Karpas-422 (cell line): ENCODE results near the gene VGLL4. TPM values are rescaled to one million over a fixed set of nuclear protein-coding genes. Genes with fewer than 3 reads are reported as not detected.

Experiments used
- DNase-seq: peaks from one replicate; pipeline ENCODE4 v3.0.0-alpha.2; 2015
- H2AFZ ChIP-seq: fragments of 200-600 bp; sonication (generic); 2 replicates; pipeline ENCODE4 v1.6.1; 2014; ENCODE audit warnings: antibody characterized with exemption, low read length, mixed read lengths
- H3K27ac ChIP-seq: fragments of 200-600 bp; sonication (generic); 2 replicates; pipeline ENCODE4 v1.5.1; 2014; ENCODE audit warnings: mild to moderate bottlenecking, low read length, moderate library complexity
- H3K27me3 ChIP-seq: fragments of 200-600 bp; sonication (generic); 2 replicates; pipeline ENCODE4 v1.6.1; 2014; ENCODE audit warnings: low read length, mixed read lengths
- H3K36me3 ChIP-seq: fragments of 200-600 bp; sonication (generic); 2 replicates; pipeline ENCODE4 v1.6.1; 2014; ENCODE audit warnings: low read length, mixed read lengths; ENCODE audit not compliant: insufficient read depth
- H3K4me1 ChIP-seq: fragments of 200-600 bp; sonication (generic); 2 replicates; pipeline ENCODE4 v1.6.1; 2014; ENCODE audit warnings: mild to moderate bottlenecking, low read length, mixed read lengths
- H3K4me2 ChIP-seq: fragments of 200-600 bp; sonication (generic); 2 replicates; pipeline ENCODE4 v1.6.1; 2014; ENCODE audit warnings: low read length, low read depth, mild to moderate bottlenecking; ENCODE audit not compliant: poor library complexity, severe bottlenecking
- H3K4me3 ChIP-seq: fragments of 200-600 bp; sonication (generic); 2 replicates; pipeline ENCODE4 v1.5.1; 2014; ENCODE audit warnings: mild to moderate bottlenecking, antibody characterized with exemption, low read length, mixed read lengths
- H3K79me2 ChIP-seq: fragments of 200-600 bp; sonication (generic); 2 replicates; pipeline ENCODE4 v1.6.1; 2014; ENCODE audit warnings: mild to moderate bottlenecking, low read length, mixed read lengths
- H3K9ac ChIP-seq: fragments of 200-600 bp; sonication (generic); 2 replicates; pipeline ENCODE4 v1.6.0; 2014; ENCODE audit warnings: low read length
- H3K9me2 ChIP-seq: fragments of 200-600 bp; sonication (generic), shearing (Covaris generic); replicated peaks from 2 replicates; pipeline ENCODE4 v1.6.0; 2014; ENCODE audit warnings: mild to moderate bottlenecking, low read length, moderate library complexity; ENCODE audit not compliant: insufficient read depth
- H3K9me3 ChIP-seq: fragments of 300-700, 200-600 bp; sonication (generic); 2 replicates; pipeline ENCODE4 v1.6.1; 2014; ENCODE audit warnings: low read length, mixed read lengths
- H4K20me1 ChIP-seq: fragments of 200-600 bp; sonication (generic); 2 replicates; pipeline ENCODE4 v1.6.1; 2014; ENCODE audit warnings: mild to moderate bottlenecking, antibody characterized with exemption, low read length, low read depth; ENCODE audit not compliant: insufficient read depth
- total RNA-seq: library from RNA; depleted of rRNA; stranded (reverse); fragments of >200 nt; shearing (Covaris generic); gene quantifications from 2 replicates; pipeline ENCODE4 v1.2.3, GENCODE V29; 2014; ENCODE audit warnings: low replicate concordance

Gene VGLL4
- total RNA-seq, 1 experiment from 2014 or later = 152 TPM

DNA sequence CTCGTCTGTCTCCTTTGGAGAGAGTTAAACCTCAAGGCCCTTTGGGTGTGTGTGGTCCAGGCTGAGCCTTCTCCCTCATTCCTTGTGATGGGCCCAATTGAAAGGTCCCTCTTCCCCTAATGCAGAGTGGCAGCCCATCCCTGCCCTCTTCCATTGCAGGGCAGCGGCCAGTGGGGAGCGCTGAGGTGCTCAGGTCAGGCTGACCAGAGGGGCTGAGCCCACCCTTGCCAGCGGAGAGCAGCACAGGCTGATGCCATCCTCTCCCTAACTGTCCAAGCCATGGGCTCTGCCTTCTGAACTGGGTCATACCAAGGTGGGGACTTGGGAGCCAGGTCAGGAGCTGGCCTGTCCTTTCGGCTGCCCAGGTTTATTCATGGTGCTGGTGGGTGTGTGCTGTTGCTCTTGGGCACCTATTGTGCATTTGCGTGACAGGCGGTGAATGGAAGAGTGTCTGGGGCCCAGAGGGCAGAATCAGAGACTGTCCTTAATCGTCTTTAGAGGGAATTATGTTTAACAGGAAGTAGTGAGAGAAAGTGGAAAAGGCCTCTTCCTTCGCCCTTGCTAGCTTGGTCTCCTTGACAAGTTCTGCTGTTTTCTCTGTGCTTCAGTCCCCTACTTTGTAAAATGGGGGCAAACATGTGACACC, 96.9 kb downstream of the VGLL4 start:
- Histone ChIP-seq H4K20me1 (no peaks in the 10 kb centered on the region), H3K79me2 (peaks cover 23% of the 10 kb centered on the region), H3K27me3 (no peaks in the 10 kb centered on the region), H3K27ac (peak overlapping the region; percentile 38; the same call in 1 of the 2 replicates), H3K9me2 (no peaks in the 10 kb centered on the region), H2AFZ (no peak overlapping the region), H3K4me1 (peaks cover 32% of the 10 kb centered on the region), H3K4me3 (no peak overlapping the region), H3K9me3 (no peaks in the 10 kb centered on the region), H3K36me3 (no peaks in the 10 kb centered on the region), H3K4me2 (no peak overlapping the region), H3K9ac (no peak overlapping the region)
- DNase-seq = no peak

DNA sequence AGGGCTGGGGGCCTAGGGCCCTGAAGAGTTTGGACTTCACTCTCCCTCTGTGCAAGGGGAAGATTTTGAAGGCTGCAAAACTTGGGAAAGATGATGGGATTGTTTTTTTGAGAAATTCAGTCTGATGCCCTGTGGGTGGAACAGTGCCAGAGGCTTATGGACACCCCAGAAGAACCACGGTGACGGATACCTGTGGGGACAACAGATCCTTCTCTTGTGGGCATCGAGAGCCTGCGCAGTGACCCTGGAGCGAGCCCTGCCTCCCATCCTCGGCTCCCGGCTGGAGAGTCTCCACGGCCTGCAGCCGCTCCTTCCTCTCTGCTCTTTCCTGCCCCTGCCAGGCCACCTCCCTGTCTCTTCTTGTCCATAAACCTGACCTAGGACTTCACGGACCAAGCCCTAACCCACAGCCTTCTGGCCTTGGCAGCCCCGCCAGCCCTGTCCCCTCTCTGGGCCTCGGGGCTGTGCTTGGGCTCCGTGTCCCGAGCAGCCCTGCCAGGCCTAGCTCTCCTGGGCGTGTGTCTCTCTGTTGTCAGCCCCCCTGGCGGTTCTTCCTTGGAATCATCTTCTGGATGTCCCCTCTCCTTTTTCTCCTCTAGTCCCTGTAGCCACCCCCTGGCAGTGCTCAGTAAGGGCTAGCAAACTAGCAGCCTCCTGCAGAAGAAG, 98.4 kb downstream of the VGLL4 start:
- Histone ChIP-seq H3K27me3 (no peaks in the 10 kb centered on the region), H3K4me3 (no peak overlapping the region), H3K4me1 (peaks cover 21% of the 10 kb centered on the region), H3K36me3 (no peaks in the 10 kb centered on the region), H3K79me2 (peaks cover 23% of the 10 kb centered on the region), H3K9me2 (no peaks in the 10 kb centered on the region), H3K4me2 (no peak overlapping the region), H3K9me3 (no peaks in the 10 kb centered on the region), H3K9ac (no peak overlapping the region), H2AFZ (no peak overlapping the region), H4K20me1 (no peaks in the 10 kb centered on the region), H3K27ac (no peak overlapping the region)
- no peak for DNase-seq

DNA sequence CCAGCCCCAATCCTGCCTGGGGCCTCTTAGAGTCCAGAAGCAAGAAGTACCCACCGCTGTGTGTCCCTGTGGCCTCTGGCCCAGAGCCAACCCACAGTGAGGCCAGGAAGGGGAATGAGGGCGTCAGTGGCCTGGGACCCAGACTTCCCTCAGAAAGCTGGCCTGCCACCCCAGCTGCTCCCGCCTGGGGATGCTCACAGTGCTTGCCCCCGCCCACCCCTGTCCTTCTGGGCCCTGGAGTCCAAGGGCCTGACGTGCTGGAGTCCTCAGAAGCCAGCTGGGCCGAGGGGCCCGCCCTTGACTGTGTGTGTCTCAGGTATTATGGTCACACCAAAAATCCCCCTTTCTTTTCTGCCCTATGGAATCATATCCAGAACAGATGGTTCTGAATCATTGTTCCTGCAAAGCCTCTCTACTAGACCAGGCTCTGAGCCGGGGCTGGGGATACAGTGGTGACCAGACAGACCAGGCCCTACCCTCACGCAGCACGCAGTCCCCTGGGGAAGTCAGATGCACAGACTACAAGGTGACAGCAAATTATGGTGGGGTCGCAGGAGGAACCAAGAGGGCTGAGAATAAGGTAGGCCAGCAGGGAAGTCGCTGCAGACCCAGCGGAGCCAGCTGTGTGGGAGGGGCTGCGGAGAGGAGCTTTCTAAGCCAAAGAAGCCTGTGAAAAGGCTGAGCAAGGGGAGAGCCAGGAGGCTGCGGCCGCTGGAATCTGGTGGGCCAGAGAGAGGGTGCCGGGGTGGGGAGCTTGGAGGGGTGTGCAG, 99.1 kb downstream of the VGLL4 start:
- no peak for DNase-seq
- Histone ChIP-seq H3K79me2 (peaks cover 21% of the 10 kb centered on the region), H3K9me2 (no peaks in the 10 kb centered on the region), H3K4me3 (no peak overlapping the region), H3K27ac (no peak overlapping the region), H3K9ac (no peak overlapping the region), H4K20me1 (no peaks in the 10 kb centered on the region), H3K27me3 (no peaks in the 10 kb centered on the region), H3K4me1 (peaks cover 13% of the 10 kb centered on the region), H3K36me3 (no peaks in the 10 kb centered on the region), H3K4me2 (no peak overlapping the region), H3K9me3 (no peaks in the 10 kb centered on the region), H2AFZ (no peak overlapping the region)

DNA sequence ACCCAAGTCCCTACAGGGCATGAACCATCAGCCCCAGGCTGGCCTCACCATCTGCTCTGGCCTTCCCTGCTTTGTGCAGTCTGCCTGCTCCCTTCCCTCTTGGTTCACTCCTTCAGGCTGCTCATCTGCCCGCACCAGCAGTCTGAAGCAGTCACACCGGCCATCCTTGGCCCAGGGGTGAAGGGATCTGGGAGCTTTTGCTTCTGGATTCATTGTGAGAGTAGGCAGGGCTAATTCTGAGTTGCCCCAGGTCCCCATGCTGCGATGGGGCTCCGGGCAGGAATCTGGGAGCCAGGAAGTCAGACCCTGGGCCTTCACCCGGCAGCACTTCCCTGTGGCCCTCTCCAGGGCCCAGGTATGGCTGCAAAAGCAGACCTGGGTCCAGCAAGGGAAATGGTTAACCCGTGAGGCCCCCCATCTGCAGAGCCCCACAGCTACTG, 99.7 kb downstream of the VGLL4 start:
- no peak overlapping the region for H3K9ac ChIP-seq

DNA sequence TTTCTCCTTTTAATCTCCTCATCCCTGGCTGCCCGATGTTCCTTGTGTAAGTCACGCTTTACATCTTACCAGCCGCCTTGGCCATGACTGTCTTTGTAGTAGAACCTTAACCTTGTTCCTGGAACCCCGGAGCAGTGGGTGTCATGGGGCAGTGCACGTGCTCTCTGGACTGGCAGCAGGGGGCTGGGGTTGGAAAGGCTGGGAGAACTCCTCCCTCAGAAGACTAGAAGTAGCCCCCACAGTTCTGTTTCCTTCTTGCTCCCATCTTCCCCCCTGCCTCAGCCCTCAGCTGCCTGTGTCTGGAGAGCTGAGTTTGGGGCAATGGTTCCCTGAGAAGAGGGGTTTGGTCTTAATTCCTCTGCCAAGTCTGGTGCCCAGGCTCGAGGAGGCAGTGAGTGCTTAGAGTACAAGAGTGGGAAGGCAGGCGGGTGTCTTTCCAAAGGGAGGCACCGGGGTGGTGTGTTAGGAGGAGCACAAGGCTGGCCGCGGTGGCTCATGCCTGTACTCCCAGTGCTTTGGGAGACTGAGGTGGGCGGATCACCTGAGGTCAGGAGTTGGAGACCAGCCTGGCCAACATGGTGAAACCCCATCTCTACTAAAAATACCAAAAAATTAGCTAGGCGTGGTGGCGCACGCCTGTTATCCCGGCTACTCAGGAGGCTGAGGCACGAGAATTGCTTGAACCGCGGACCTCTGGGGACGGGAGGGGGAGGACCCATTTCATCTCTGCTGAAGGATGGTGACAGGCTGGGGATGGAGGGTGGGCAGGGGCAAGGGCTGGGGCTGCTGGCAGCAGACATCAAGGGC, 100.4 kb downstream of the VGLL4 start:
- Histone ChIP-seq H3K4me1 (peaks cover 2% of the 10 kb centered on the region), H3K4me3 (no peak overlapping the region), H3K9ac (no peak overlapping the region), H3K27me3 (no peaks in the 10 kb centered on the region), H3K9me3 (no peaks in the 10 kb centered on the region), H2AFZ (no peak overlapping the region), H3K27ac (no peak overlapping the region), H3K36me3 (no peaks in the 10 kb centered on the region), H4K20me1 (no peaks in the 10 kb centered on the region), H3K79me2 (peaks cover 10% of the 10 kb centered on the region; the same call in 1 of the 2 replicates), H3K9me2 (no peaks in the 10 kb centered on the region), H3K4me2 (no peak overlapping the region)
- no peak for DNase-seq

More for the DNA sequence above, 99.7 kb downstream of the VGLL4 start:
- no peaks in the 10 kb centered on the region for H3K27me3 ChIP-seq
- no peak overlapping the region for H3K27ac ChIP-seq
- DNase-seq = no peak
- peaks cover 15% of the 10 kb centered on the region for H3K79me2 ChIP-seq
- H3K4me3 ChIP-seq = no peak overlapping the region
- H3K36me3 ChIP-seq = no peaks in the 10 kb centered on the region
- H3K9me3 ChIP-seq = no peaks in the 10 kb centered on the region
- no peaks in the 10 kb centered on the region for H3K9me2 ChIP-seq
- H3K4me2 ChIP-seq = no peak overlapping the region
- peaks cover 7% of the 10 kb centered on the region for H3K4me1 ChIP-seq
- no peak overlapping the region for H2AFZ ChIP-seq
- no peaks in the 10 kb centered on the region for H4K20me1 ChIP-seq

DNA sequence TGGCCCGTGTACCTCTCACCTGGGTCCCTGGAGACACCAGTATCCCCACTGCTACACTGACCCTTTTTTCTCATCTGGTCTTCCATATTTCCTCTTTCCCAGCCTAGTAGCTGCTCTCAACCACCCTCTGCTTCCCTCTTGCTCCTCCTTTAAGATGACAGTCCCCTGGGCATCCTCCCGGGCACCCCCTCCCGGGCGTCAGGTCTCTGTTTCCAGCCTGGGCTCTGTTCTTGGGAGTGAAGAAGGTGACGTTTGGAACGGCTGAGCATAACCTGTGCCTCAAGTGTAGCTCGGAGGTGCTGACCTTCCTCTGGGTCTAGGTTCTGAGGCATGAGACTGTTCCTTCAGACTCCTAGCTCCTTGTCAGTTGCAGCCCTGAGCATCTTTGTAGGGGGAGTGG, 101.2 kb downstream of the VGLL4 start:
- H3K9me2 ChIP-seq = no peaks in the 10 kb centered on the region
- no peaks in the 10 kb centered on the region for H3K36me3 ChIP-seq
- H3K27me3 ChIP-seq = no peaks in the 10 kb centered on the region
- no peak for DNase-seq
- H3K4me3 ChIP-seq = no peak overlapping the region
- H3K4me1 ChIP-seq = peaks cover 9% of the 10 kb centered on the region
- no peaks in the 10 kb centered on the region for H3K9me3 ChIP-seq
- no peaks in the 10 kb centered on the region for H4K20me1 ChIP-seq
- no peak overlapping the region for H2AFZ ChIP-seq
- H3K27ac ChIP-seq = no peak overlapping the region
- no peak overlapping the region for H3K9ac ChIP-seq
- H3K4me2 ChIP-seq = no peak overlapping the region
- H3K79me2 ChIP-seq = peaks cover 6% of the 10 kb centered on the region; the same call in 1 of the 2 replicates

DNA sequence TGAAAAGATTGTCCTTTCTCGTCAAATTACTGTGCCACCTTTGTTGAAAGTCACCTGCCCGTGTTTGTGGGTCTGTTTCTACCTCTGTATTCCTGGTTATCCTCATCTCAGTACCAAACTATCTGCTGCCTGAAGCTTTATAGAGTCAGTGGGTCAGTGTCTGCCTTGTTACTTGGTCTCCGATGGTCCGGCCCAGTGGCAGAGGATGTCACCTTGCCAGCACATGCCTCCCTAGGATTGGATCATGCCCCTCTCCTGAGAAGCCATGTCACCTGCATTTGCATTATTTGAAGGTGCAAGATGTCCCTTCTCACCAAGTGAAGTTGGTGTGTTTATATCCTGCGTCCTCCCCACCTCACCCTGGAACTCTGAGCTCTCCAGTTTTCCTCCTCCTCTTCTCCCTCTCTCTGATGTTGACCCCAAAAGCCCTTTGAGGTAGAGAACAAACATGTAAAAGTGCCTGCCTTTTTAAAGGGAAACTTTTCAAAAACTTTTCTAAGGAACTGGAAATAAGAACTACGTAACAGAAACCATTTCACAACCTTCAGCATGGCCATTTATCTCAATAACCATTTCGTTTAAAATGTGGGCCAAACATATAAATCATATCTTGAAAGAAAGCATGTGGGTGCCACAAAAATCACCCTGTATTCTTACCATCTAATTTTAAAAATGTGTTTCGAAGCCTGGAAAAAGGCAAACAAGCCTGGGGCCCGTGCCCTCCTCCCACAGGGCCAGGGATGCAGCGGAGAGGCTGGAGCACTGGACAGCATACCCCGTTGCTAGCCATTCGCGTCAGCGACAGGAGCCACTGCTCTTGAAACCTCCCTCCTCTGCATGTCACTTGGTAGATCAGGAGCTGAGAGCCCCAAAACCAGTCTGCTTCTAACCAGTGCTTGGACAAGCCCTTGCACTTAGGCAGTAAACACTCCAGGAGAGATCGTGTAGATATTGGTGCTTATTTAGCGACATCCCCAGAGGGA, 102.1 kb downstream of the VGLL4 start:
- Histone ChIP-seq H4K20me1 (no peaks in the 10 kb centered on the region), H3K79me2 (no peaks in the 10 kb centered on the region; the same call in 1 of the 2 replicates), H3K4me1 (peaks cover 14% of the 10 kb centered on the region), H3K4me2 (no peak overlapping the region), H3K36me3 (no peaks in the 10 kb centered on the region), H3K9me2 (no peaks in the 10 kb centered on the region), H3K27me3 (no peaks in the 10 kb centered on the region), H3K27ac (no peak overlapping the region), H3K9ac (no peak overlapping the region), H2AFZ (no peak overlapping the region), H3K9me3 (no peaks in the 10 kb centered on the region), H3K4me3 (no peak overlapping the region)
- DNase-seq = no peak
